Muscle layer of duodenum (tissue), 2 donors: ENCODE results near the gene RBM42.

Experiments used
- H3K27ac ChIP-seq: one replicate; pipeline ENCODE4 v1.7.0; 2013; ENCODE audit warnings: mild to moderate bottlenecking, low read length
- H3K27me3 ChIP-seq: one replicate; pipeline ENCODE4 v1.7.0; 2013; ENCODE audit warnings: low read depth, mild to moderate bottlenecking, control low read depth, low read length
- H3K36me3 ChIP-seq, 2 donors: one replicate each; pipeline ENCODE4 v1.7.0; 2013; ENCODE audit warnings: low read length in 2 of 2, control low read depth in 1 of 2, mild to moderate bottlenecking in 1 of 2; ENCODE audit not compliant: insufficient read depth in 2 of 2, control insufficient read depth in 1 of 2
- H3K4me1 ChIP-seq, 2 donors: one replicate each; pipeline ENCODE4 v1.7.0; 2013; ENCODE audit warnings: low read length in 2 of 2, mild to moderate bottlenecking in 2 of 2, control low read depth in 1 of 2, moderate library complexity in 1 of 2; ENCODE audit not compliant: insufficient read depth in 2 of 2, control insufficient read depth in 1 of 2
- H3K4me3 ChIP-seq, 2 donors: one replicate each; pipeline ENCODE4 v1.7.0; 2013; ENCODE audit warnings: low read length in 2 of 2, low read depth in 1 of 2, mild to moderate bottlenecking in 1 of 2
- H3K9me3 ChIP-seq, 2 donors: one replicate each; pipeline ENCODE4 v1.7.0; 2013; ENCODE audit warnings: low read length in 2 of 2, control low read depth in 1 of 2, mild to moderate bottlenecking in 1 of 2; ENCODE audit not compliant: control insufficient read depth in 1 of 2
- donor health status: healthy.

The RBM42 gene

DNA sequence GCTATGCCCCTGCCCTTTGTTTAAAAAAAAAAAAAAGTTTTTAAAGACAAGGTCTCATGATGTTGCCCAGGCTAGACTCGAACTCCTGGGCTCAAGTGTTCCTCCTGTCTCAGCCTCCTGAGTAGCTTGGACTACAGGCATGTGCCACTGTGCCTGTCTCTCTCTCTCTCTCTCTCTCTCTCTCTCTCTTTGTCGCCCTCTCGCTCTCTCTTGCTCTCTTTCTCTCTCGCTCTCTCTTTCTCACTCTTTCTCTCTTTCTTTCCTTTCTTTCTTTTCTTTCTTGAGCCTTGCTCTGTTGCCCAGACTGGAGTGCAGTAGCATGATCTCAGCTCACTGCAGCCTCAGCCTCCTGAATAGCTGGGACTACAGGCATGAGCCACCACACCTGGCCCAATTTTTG, 26.8 kb downstream of the RBM42 start:
- Histone ChIP-seq H3K36me3 (peaks cover 19 to 55% of the 10 kb centered on the region in 2 donors), H3K27ac (no peak overlapping the region), H3K4me3 (no peak overlapping the region), H3K4me1 (peaks cover 0 to 5% of the 10 kb centered on the region in 2 donors), H3K27me3 (no peaks in the 10 kb centered on the region), H3K9me3 (no peaks in the 10 kb centered on the region)

DNA sequence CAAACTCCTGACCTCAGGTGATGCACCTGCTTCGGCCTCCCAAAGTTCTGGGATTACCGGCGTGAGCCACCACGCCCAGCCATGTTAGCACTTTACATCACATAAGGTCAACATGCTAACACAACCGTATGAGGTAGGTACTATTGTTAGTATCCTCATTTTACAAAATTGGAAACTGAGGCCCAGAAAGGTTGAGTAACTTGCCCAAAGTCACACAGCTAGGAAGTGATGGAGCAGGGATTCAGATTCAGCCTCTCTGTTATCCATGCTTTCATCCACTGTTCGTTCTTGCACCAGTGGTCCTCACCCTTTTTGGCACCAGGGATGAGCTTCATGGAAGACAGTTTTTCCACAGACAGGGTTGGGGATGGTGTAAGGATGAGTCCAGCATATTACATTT, 27.9 kb downstream of the RBM42 start:
- H3K27ac ChIP-seq = no peak overlapping the region
- H3K4me1 ChIP-seq = no peaks in the 10 kb centered on the region
- no peaks in the 10 kb centered on the region for H3K9me3 ChIP-seq
- no peak overlapping the region for H3K4me3 ChIP-seq
- H3K36me3 ChIP-seq = peaks cover 19 to 53% of the 10 kb centered on the region in 2 donors
- no peaks in the 10 kb centered on the region for H3K27me3 ChIP-seq

DNA sequence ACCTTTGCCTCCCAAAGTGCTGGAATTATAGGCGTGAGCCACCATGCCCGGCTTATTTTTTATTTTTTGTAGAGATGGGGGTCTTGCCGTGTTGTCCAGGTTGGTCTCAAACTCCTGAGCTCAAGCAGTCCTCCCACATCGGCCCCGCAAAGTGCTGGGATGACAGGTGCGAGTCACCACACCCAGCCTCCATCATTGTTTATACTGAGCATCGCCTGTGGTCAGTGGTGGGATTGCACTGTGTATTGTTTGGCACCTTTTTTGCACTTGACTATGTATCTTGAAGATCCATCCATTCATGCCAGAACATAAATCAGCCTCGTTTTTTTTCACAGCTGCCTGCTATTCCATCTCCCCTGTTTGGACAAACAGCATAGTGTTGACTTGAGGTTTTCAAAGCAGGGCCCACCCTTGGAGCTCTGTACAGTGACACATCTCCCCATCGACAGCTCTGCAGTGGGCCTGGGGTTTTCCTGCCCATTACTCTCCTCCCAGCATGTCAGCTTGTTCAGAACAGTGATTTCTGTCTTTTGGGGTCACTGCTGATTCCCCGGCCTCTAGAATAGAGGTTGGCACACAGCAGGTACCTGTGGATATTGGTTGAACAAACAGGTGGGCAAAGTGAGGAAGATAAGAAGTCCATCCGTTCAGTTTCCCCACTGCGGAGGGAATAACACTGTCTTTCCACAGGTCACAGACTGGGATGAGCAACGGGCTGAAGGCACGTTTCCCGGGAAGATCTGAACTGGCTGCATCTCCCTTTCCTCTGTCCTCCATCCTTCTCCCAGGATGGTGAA, 29.3 kb downstream of the RBM42 start:
- Histone ChIP-seq H3K9me3 (no peaks in the 10 kb centered on the region), H3K4me3 (no peak overlapping the region), H3K36me3 (peaks cover 19 to 47% of the 10 kb centered on the region in 2 donors), H3K4me1 (no peaks in the 10 kb centered on the region), H3K27ac (no peak overlapping the region), H3K27me3 (no peaks in the 10 kb centered on the region)

DNA sequence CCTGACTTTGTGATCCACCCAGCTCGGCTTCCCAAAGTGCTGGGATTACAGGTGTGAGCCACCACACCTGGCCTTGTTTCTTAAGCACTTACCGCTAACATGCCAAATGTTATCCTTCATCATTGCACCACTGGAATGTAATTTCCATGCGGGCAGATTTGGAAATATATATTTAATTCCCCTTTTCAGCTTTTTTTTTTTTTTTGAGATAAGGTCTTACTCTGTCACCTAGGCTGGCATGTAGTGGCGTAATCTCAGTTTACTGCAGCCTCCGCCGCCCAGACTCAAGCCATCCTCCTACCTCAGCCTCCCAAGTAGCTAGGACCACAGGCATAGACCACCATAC, 33.1 kb downstream of the RBM42 start:
- peaks cover 8 to 16% of the 10 kb centered on the region in 2 donors for H3K36me3 ChIP-seq
- no peaks in the 10 kb centered on the region for H3K9me3 ChIP-seq
- no peak overlapping the region for H3K27ac ChIP-seq

DNA sequence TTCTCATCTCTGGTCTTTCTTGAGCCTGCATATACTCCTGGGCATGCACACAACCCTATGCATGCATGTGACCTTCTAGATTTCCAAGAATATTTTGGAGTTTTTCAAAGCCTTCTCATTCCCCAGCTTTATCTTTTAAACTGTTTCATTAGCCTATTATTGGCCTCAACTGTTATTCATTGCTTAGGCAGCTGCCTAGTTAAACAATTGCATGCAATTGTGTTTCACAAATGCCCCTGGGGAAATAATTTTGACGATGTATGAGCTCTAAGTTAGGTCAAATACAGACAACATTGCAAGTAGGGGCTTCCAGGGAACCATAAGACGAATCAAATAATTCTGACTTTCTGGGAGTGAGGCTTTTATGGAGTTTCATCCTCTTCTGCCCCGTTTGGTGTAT, 35.1 kb downstream of the RBM42 start:
- no peaks in the 10 kb centered on the region for H3K36me3 ChIP-seq
- no peak overlapping the region for H3K27ac ChIP-seq

More for the DNA sequence above, 33.1 kb downstream of the RBM42 start:
- no peak overlapping the region for H3K4me3 ChIP-seq
- H3K27me3 ChIP-seq = no peaks in the 10 kb centered on the region
- no peaks in the 10 kb centered on the region for H3K4me1 ChIP-seq

DNA sequence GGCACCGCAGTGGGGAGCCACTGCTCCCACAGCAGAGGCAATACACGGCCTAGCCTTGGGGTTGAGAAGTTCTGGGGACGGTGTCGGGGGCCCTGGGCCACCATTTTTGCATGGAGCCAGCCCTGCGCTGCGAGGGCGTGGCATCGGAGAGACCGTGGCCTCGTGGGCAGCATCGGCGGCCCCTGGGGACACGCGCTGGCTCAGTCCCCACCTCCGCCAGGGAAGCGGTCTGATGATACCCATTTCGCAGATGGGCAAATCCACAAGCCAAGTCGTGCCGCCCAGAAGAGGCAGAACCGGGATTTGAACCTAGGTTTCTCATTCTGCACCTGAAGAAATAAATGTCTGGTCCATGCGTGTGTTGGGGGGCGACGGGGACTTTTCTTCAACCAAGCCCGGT, 36.3 kb downstream of the RBM42 start:
- Histone ChIP-seq H3K27ac (no peak overlapping the region), H3K9me3 (no peaks in the 10 kb centered on the region), H3K4me1 (no peaks in the 10 kb centered on the region), H3K27me3 (no peaks in the 10 kb centered on the region), H3K36me3 (no peaks in the 10 kb centered on the region), H3K4me3 (no peak overlapping the region)

More for the DNA sequence above, 35.1 kb downstream of the RBM42 start:
- Histone ChIP-seq H3K27me3 (no peaks in the 10 kb centered on the region), H3K4me3 (no peak overlapping the region), H3K4me1 (no peaks in the 10 kb centered on the region), H3K9me3 (no peaks in the 10 kb centered on the region)

DNA sequence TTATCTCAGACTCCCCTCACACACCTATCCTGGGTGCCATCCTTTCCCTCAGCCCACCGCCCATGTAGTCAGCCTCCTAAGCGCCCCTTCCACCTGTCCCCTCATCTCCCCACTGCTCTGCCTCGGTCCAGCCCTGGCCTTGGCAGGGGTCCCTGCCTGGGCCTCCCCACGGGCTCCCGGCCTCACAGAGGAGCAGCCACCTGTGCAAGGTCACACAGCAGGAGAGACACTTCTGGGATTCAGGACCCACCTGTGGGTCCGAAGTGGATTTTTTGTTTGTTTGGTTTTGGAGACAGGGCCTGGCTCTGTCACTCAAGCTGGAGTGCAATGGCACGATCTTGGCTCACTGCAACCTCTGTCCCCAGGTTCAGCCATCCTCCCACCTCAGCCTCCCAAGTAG, 36.8 kb downstream of the RBM42 start:
- Histone ChIP-seq H3K4me3 (no peak overlapping the region), H3K9me3 (no peaks in the 10 kb centered on the region), H3K27me3 (no peaks in the 10 kb centered on the region), H3K27ac (no peak overlapping the region), H3K4me1 (no peaks in the 10 kb centered on the region), H3K36me3 (no peaks in the 10 kb centered on the region)

DNA sequence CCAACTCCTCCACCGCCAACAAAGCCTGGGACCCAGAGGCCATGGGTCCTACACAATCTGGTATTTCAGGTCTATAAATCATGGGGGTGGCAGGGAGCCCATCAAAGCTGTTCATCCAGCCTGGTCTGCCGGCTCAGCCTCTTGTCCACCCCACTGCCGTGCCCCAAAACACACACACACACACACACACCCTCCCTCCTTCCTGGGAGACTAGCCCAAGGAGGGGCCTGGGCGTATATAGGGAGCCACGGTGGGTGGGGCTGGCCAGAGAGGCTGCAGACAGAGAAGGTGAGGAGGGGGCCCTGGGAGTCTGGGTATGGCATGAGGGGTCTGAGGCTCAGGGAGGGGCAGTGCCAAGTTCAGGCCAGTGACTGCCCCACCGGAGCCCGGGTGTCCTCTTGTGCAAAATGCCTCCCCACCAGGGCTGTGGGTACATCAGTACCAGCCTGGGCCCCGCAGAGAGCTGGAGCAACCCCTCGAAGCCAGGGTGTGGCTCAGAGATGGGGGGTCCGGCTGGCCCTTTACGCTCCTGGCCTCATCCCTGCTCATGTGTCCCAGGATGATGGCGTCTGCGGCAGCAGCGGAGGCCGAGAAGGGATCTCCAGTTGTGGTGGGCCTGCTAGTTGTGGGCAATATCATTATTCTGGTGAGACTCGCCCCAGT, 37.5 kb downstream of the RBM42 start, which contains the start of gene UPK1A:
TSS of gene UPK1A (plus strand) at position 267 of the 663 bp plus-strand sequence. CDS start at position 563, 296 bp downstream.
- Histone ChIP-seq H3K36me3 (no peaks in the 10 kb centered on the region), H3K27ac (no peak within 1 kb of the TSS), H3K4me3 (no peak within 1 kb of the TSS), H3K4me1 (no peaks in the 10 kb centered on the region), H3K9me3 (no peaks in the 10 kb centered on the region), H3K27me3 (no peaks in the 10 kb centered on the region)

DNA sequence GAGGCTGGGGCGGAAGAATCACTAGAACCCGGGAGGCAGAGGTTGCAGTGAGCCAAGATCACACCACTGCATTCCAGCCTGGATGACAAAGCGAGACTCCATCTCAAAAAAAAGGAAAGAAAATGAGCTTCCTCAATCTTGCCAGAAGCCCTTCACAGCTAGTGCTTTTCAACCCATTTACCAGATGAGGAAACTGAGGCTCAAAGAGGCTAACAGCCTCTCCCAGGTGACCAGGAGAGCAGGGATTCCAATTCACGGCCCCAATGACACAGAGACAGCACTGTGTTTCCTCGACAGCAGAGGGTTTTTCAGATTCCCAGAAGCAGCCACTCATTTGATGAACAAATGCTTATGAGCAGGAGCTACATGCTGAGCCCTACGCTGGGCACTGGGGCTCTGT, 40.7 kb downstream of the RBM42 start:
- Histone ChIP-seq H3K27me3 (peaks cover 12% of the 10 kb centered on the region), H3K36me3 (no peaks in the 10 kb centered on the region)

DNA sequence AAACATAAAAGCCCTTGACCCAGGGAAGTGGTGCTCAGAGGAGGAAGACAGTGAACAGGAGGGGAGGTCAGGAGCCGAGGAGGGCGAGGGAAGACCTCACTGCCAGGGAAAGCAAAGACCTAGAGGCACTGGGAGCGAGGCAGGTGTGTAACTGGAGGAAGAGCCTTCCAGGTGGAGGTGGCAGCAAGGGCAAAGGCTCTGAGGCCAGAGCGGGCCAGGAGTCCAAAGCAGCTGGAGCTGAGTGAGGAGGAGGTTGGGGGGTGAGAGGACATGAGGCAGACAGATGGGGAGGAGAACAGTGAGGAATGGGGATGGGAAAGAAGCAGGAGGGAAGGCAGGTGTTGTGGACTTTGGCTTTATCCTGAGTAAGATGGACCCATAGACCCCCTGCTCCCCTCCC, 41.1 kb downstream of the RBM42 start:
- Histone ChIP-seq H3K4me1 (no peaks in the 10 kb centered on the region), H3K27ac (no peak overlapping the region), H3K9me3 (no peaks in the 10 kb centered on the region), H3K4me3 (no peak overlapping the region), H3K27me3 (peaks cover 12% of the 10 kb centered on the region), H3K36me3 (no peaks in the 10 kb centered on the region)

More for the DNA sequence above, 40.7 kb downstream of the RBM42 start:
- no peak overlapping the region for H3K4me3 ChIP-seq
- no peaks in the 10 kb centered on the region for H3K4me1 ChIP-seq
- H3K27ac ChIP-seq = no peak overlapping the region
- H3K9me3 ChIP-seq = no peaks in the 10 kb centered on the region

DNA sequence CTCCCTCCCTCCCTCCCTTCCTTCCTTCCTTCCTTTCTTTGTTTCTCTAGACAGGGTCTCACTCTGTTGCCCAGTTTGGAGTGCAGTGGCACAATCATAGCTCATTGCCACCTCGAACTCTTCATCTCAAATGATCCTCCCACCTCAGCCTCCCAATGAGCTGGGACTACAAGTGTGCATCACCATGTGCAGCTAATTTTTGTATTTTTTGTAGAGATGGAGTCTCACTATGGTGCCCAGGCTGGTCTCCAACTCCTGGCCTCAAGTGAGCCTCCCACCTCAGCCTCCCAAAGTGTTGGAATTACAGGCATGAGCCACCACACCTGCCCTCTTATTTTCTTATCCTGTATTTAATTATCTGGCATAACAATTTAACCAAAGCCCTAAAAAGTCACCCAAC, 41.9 kb downstream of the RBM42 start:
- Histone ChIP-seq H3K4me3 (no peak overlapping the region), H3K9me3 (no peaks in the 10 kb centered on the region), H3K27ac (no peak overlapping the region), H3K4me1 (no peaks in the 10 kb centered on the region), H3K36me3 (no peaks in the 10 kb centered on the region), H3K27me3 (peaks cover 12% of the 10 kb centered on the region)
